Fibroblast of villous mesenchyme (primary cell): Measurements from ENCODE around the gene LCLAT1. TPM values are rescaled to one million over a fixed set of nuclear protein-coding genes. Genes with fewer than 3 reads are reported as not detected.
"Not testable (repeated sequence)": the region's sequence is repeated elsewhere in the genome, so short reads cannot be mapped to it uniquely, and the experiment has no call there.

ENCODE experiments used
- DNase-seq: peaks from one replicate; pipeline ENCODE4 v3.0.0-alpha.2; 2010; ENCODE audit warnings: low read depth
- H3K4me3 ChIP-seq: 2 replicates; pipeline ENCODE4 v1.5.1; 2011; ENCODE audit warnings: low read depth, mild to moderate bottlenecking, low read length
- CTCF ChIP-seq: IDR thresholded peaks from 2 replicates; pipeline ENCODE4 v1.5.1; 2012; ENCODE audit warnings: low read depth, mild to moderate bottlenecking, low read length; ENCODE audit not compliant: insufficient read depth
- total RNA-seq: library from RNA; depleted of rRNA; stranded (reverse); fragments of >200 nt; gene quantifications from 2 replicates; pipeline ENCODE4 v1.2.3, GENCODE V29; 2012

The LCLAT1 gene
- total RNA-seq, 1 donor: 50.1 TPM

GRCh38 chr2:30493440-30493839, 46.4 kb downstream of the LCLAT1 start:
- no peak for DNase-seq
- H3K4me3 ChIP-seq: no peak overlapping the region
- no peak for TF ChIP-seq CTCF

- H3K4me3 ChIP-seq, DNase-seq: not testable (repeated sequence)
These were observed 48.9 kb downstream of the LCLAT1 start for GRCh38 chr2:30495896-30496295.

- TF ChIP-seq CTCF: no peak
- DNase-seq: peak; percentile 62
- no peak overlapping the region for H3K4me3 ChIP-seq
These were observed 52.6 kb downstream of the LCLAT1 start for GRCh38 chr2:30499681-30500080.

GRCh38 chr2:30500699-30501098, 53.7 kb downstream of the LCLAT1 start:
- TF ChIP-seq CTCF: no peak
- H3K4me3 ChIP-seq: no peak overlapping the region
- no peak for DNase-seq

- no peak overlapping the region for H3K4me3 ChIP-seq
- TF ChIP-seq CTCF: no peak
These were observed 55.3 kb downstream of the LCLAT1 start for GRCh38 chr2:30502310-30502709.

GRCh38 chr2:30503007-30503694, 56.1 kb downstream of the LCLAT1 start:
- H3K4me3 ChIP-seq: no peak overlapping the region
- peak; percentile 24 for TF ChIP-seq CTCF
- DNase-seq: no peak

More at GRCh38 chr2:30502310-30502709, 55.3 kb downstream of the LCLAT1 start:
- DNase-seq: no peak

- TF ChIP-seq CTCF: no peak
- no peak for DNase-seq
- no peak overlapping the region for H3K4me3 ChIP-seq
These were observed 56.6 kb downstream of the LCLAT1 start for GRCh38 chr2:30503695-30504052.
